HEK293 (cell line): Measurements from ENCODE around the gene ZNF554.

ENCODE experiments used
- CTCF ChIA-PET: fragments of 350-600 bp; formaldehyde crosslinking; extraction: SDS; loops from one replicate; lab custom pipeline; 2021; ENCODE audit warnings: antibody characterized with exemption; lab: Yijun Ruan, JAX
- POLR2A ChIA-PET: fragments of 300-600 bp; formaldehyde crosslinking; extraction: SDS; loops from one replicate; lab custom pipeline; 2020; ENCODE audit warnings: antibody characterized with exemption, inconsistent platforms; lab: Yijun Ruan, JAX
- H3K27ac ChIP-seq: fragments of 200-500 bp; sonication (Bioruptor generic); 2 replicates; pipeline ENCODE4 v1.5.1; 2014; ENCODE audit warnings: low read depth, low read length, control low read depth, inconsistent platforms; ENCODE audit errors: extremely low read depth
- H3K36me3 ChIP-seq, 2 experiments: fragments of 200-500 bp in 1 of 2; sonication (Bioruptor generic) in 1 of 2; 1 replicate in 1 of 2; 2 replicates in 1 of 2; pipeline ENCODE4 v1.5.1; 2014 to 2017; ENCODE audit warnings: inconsistent platforms in 2 of 2, low read length in 2 of 2; ENCODE audit not compliant: control insufficient read depth in 2 of 2, insufficient read depth in 1 of 2
- H3K4me1 ChIP-seq: fragments of 200-500 bp; sonication (Bioruptor generic); 2 replicates; pipeline ENCODE4 v1.5.1; 2014; ENCODE audit warnings: mild to moderate bottlenecking, low read length, inconsistent platforms; ENCODE audit not compliant: control insufficient read depth, insufficient read depth
- H3K4me3 ChIP-seq: 2 replicates; pipeline ENCODE4 v1.5.1; 2011; ENCODE audit warnings: low read depth, mild to moderate bottlenecking, control low read depth, low read length, moderate library complexity
- H3K9me3 ChIP-seq: fragments of 200-500 bp; sonication (Bioruptor generic); 2 replicates; pipeline ENCODE4 v1.5.1; 2014; ENCODE audit warnings: low read depth, low read length, inconsistent platforms; ENCODE audit not compliant: control insufficient read depth, insufficient read depth
- EGR2 ChIP-seq: fragments of 450-650 bp; formaldehyde crosslinking; IDR thresholded peaks from 2 replicates; pipeline ENCODE4 v1.5.1; 2016; ENCODE audit warnings: low read depth, missing biosample characterization, missing genetic modification characterization
- ELK4 ChIP-seq: IDR thresholded peaks from 2 replicates; pipeline ENCODE4 v1.6.1; 2011; ENCODE audit warnings: mild to moderate bottlenecking, low read depth, low read length, borderline replicate concordance
- FEZF1 ChIP-seq: fragments of 450-650 bp; formaldehyde crosslinking; IDR thresholded peaks from 2 replicates; pipeline ENCODE4 v1.5.1; 2016; ENCODE audit warnings: missing biosample characterization, missing genetic modification characterization
- KLF17 ChIP-seq: fragments of 450-650 bp; formaldehyde crosslinking; IDR thresholded peaks from 2 replicates; pipeline ENCODE4 v1.5.1; 2016; ENCODE audit warnings: missing biosample characterization, missing genetic modification characterization
- MZF1 ChIP-seq: fragments of 450-650 bp; formaldehyde crosslinking; IDR thresholded peaks from 2 replicates; pipeline ENCODE4 v1.5.1; 2017; ENCODE audit warnings: missing biosample characterization, missing genetic modification characterization, borderline replicate concordance
- RBAK ChIP-seq: fragments of 450-650 bp; formaldehyde crosslinking; IDR thresholded peaks from 2 replicates; pipeline ENCODE4 v1.5.1; 2016; ENCODE audit warnings: missing biosample characterization, missing genetic modification characterization
- YY1 ChIP-seq: fragments of 450-650 bp; formaldehyde crosslinking; IDR thresholded peaks from 2 replicates; pipeline ENCODE4 v1.5.1; 2018; ENCODE audit warnings: missing biosample characterization, missing genetic modification characterization
- YY2 ChIP-seq: fragments of 450-650 bp; formaldehyde crosslinking; IDR thresholded peaks from 2 replicates; pipeline ENCODE4 v1.5.1; 2016; ENCODE audit warnings: missing biosample characterization, missing genetic modification characterization
- ZFHX2 ChIP-seq: fragments of 450-650 bp; formaldehyde crosslinking; conservative IDR thresholded peaks from 2 replicates; pipeline ENCODE4 v1.5.1; 2016; ENCODE audit warnings: missing biosample characterization, missing genetic modification characterization
- ZNF24 ChIP-seq: fragments of 450-650 bp; formaldehyde crosslinking; IDR thresholded peaks from 2 replicates; pipeline ENCODE4 v1.5.1; 2016; ENCODE audit warnings: missing biosample characterization, missing genetic modification characterization
- ZNF266 ChIP-seq: fragments of 450-650 bp; formaldehyde crosslinking; IDR thresholded peaks from 2 replicates; pipeline ENCODE4 v1.5.1; 2016; ENCODE audit warnings: missing biosample characterization, missing genetic modification characterization, low read depth
- ZNF280D ChIP-seq: fragments of 450-650 bp; formaldehyde crosslinking; IDR thresholded peaks from 2 replicates; pipeline ENCODE4 v1.5.1; 2016; ENCODE audit warnings: missing biosample characterization, missing genetic modification characterization
- ZNF394 ChIP-seq: fragments of 450-650 bp; formaldehyde crosslinking; IDR thresholded peaks from 2 replicates; pipeline ENCODE4 v1.5.1; 2016; ENCODE audit warnings: missing biosample characterization, missing genetic modification characterization, mild to moderate bottlenecking, moderate library complexity, borderline replicate concordance
- ZNF530 ChIP-seq: fragments of 450-650 bp; formaldehyde crosslinking; IDR thresholded peaks from 2 replicates; pipeline ENCODE4 v1.5.1; 2016; ENCODE audit warnings: low read depth, missing biosample characterization, missing genetic modification characterization
- ZNF624 ChIP-seq: fragments of 450-650 bp; formaldehyde crosslinking; IDR thresholded peaks from 2 replicates; pipeline ENCODE4 v1.5.1; 2017; ENCODE audit warnings: missing biosample characterization, missing genetic modification characterization
- ZNF701 ChIP-seq: fragments of 450-650 bp; formaldehyde crosslinking; IDR thresholded peaks from 2 replicates; pipeline ENCODE4 v1.5.1; 2016; ENCODE audit warnings: missing biosample characterization, missing genetic modification characterization
- ZSCAN4 ChIP-seq: fragments of 450-650 bp; formaldehyde crosslinking; IDR thresholded peaks from 2 replicates; pipeline ENCODE4 v1.5.1; 2017; ENCODE audit warnings: missing biosample characterization, missing genetic modification characterization
- ZXDB ChIP-seq: fragments of 450-650 bp; formaldehyde crosslinking; IDR thresholded peaks from 2 replicates; pipeline ENCODE4 v1.5.1; 2016; ENCODE audit warnings: missing biosample characterization, missing genetic modification characterization

ZNF554 gene

GRCh38 chr19:2796659-2797266 is 22.9 kb upstream of the ZNF554 start (continued):
- no peak for TF ChIP-seq EGR2
- no peak for TF ChIP-seq MZF1 (tag by site-specific recombination)

- H3K4me1 ChIP-seq, result no peaks in the 10 kb centered on the region
- TF ChIP-seq ZNF266 (tag by site-specific recombination), result no peak
- TF ChIP-seq ZNF280D, result no peak
- TF ChIP-seq ZXDB (tag by site-specific recombination), result no peak
- no peak for TF ChIP-seq ZNF530 (tag by site-specific recombination)
- no peak for TF ChIP-seq RBAK (tag by site-specific recombination)
- TF ChIP-seq ELK4, result no peak
- no peak for TF ChIP-seq ZNF624
- TF ChIP-seq FEZF1, result no peak
- CTCF ChIA-PET, result interaction anchor here (1.9 kb wide), 1 partner anchor 22 kb away, joined by 6 read pairs; the partner anchor contains the start of gene ZNF554
- H3K9me3 ChIP-seq, result no peaks in the 10 kb centered on the region
- no peak overlapping the region for H3K4me3 ChIP-seq
- peaks cover 42 to 93% of the 10 kb centered on the region in 2 experiments for H3K36me3 ChIP-seq
- POLR2A ChIA-PET, result no interaction called here
- no peak overlapping the region for H3K27ac ChIP-seq
Observed at GRCh38 chr19:2797280-2797679, 22.4 kb upstream of the ZNF554 start.

- Histone ChIP-seq H3K36me3 (peaks cover 34 to 95% of the 10 kb centered on the region in 2 experiments), H3K9me3 (no peaks in the 10 kb centered on the region), H3K27ac (no peak overlapping the region), H3K4me3 (no peak overlapping the region), H3K4me1 (no peaks in the 10 kb centered on the region)
- TF ChIP-seq ZNF394 (peak; percentile 51; the same call in 1 of the 2 replicates), ZFHX2 (tag by site-specific recombination) (no peak)
- ChIA-PET CTCF (interaction anchor here (0.9 kb wide), 1 partner anchor 21 kb away, joined by 7 read pairs; the partner anchor contains the start of gene ZNF554), POLR2A (interaction anchor here (1.4 kb wide), 1 partner anchor 15 kb away, joined by 5 read pairs; the partner anchor contains the start of gene SGTA)
Observed at GRCh38 chr19:2798158-2798685, 21.4 kb upstream of the ZNF554 start.

GRCh38 chr19:2798733-2799132 is 20.9 kb upstream of the ZNF554 start:
- Histone ChIP-seq H3K36me3 (peaks cover 33 to 95% of the 10 kb centered on the region in 2 experiments), H3K4me3 (no peak overlapping the region), H3K4me1 (no peaks in the 10 kb centered on the region), H3K9me3 (no peaks in the 10 kb centered on the region), H3K27ac (no peak overlapping the region)
- POLR2A ChIA-PET, result interaction anchor here (1.4 kb wide), 1 partner anchor 15 kb away, joined by 5 read pairs; the partner anchor contains the start of gene SGTA
- TF ChIP-seq ZSCAN4 (no peak), ZNF24 (no peak), YY1 (tag by site-specific recombination) (no peak), YY2 (no peak), KLF17 (tag by site-specific recombination) (0 out of 2 replicates have a peak, but pooled peaks have one; percentile 38), ZNF701 (no peak)
- CTCF ChIA-PET, result interaction anchor here (0.9 kb wide), 1 partner anchor 21 kb away, joined by 7 read pairs; the partner anchor contains the start of gene ZNF554
